Prostate gland (tissue), 2 donors: ENCODE data around the gene JPH3.

Experiments
- POLR2A ChIP-seq: fragments of 450-650 bp; IDR thresholded peaks from one replicate; pipeline ENCODE4 v1.6.1; 2016; ENCODE audit warnings: antibody characterized with exemption, mild to moderate bottlenecking
- TF ChIP-seq, protein P1 (sequence below), 4 experiments: fragments of 200-600 bp in 2 of 4; fragments of 450-650 bp in 2 of 4; sonication (generic) in 2 of 4; IDR thresholded peaks; 1 replicate in 3 of 4; 2 replicates in 1 of 4; pipeline ENCODE4 v1.5.1; 2016 to 2019; ENCODE audit warnings: antibody characterized with exemption in 4 of 4, mild to moderate bottlenecking in 2 of 4, moderate library complexity in 2 of 4

DNA sequence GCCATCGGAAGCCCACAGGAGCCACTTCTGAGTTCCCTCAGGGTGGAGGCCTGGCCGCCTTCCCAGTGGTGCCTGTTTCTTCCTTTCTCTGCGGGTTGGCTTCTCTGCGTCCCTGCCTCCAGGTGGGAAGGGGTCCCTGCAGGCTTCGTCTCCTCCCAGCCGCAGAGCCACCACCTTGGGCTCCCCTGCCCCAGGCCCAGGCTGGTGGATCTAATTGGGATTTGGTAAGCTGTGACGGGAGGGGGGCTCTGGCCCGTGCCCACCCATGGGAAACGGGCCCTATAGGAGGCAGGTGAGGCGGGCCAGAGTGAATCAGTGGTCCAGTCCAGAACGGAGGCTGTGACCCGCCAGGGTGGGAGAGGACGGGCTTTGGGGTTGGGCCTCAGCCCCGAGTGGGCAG lies 32.1 kb downstream of the JPH3 start:
- TF ChIP-seq, protein P1, sequence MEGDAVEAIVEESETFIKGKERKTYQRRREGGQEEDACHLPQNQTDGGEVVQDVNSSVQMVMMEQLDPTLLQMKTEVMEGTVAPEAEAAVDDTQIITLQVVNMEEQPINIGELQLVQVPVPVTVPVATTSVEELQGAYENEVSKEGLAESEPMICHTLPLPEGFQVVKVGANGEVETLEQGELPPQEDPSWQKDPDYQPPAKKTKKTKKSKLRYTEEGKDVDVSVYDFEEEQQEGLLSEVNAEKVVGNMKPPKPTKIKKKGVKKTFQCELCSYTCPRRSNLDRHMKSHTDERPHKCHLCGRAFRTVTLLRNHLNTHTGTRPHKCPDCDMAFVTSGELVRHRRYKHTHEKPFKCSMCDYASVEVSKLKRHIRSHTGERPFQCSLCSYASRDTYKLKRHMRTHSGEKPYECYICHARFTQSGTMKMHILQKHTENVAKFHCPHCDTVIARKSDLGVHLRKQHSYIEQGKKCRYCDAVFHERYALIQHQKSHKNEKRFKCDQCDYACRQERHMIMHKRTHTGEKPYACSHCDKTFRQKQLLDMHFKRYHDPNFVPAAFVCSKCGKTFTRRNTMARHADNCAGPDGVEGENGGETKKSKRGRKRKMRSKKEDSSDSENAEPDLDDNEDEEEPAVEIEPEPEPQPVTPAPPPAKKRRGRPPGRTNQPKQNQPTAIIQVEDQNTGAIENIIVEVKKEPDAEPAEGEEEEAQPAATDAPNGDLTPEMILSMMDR (IDR thresholded peaks at IDR 0.05) = no peak
- TF ChIP-seq POLR2A = no peak
